HEK293T (cell line): ENCODE results near the gene COX6A2.
A peak's percentile ranks its signal among the peaks of the same experiment; 100 is the strongest.

ENCODE experiments used
- BHLHE40 ChIP-seq: fragments of 450-650 bp; IDR thresholded peaks from 2 replicates; pipeline ENCODE4 v1.6.1; 2016; ENCODE audit warnings: mild to moderate bottlenecking, moderate library complexity, borderline replicate concordance
- FOXA1 ChIP-seq: fragments of 450-650 bp; IDR thresholded peaks from 2 replicates; pipeline ENCODE4 v1.6.1; 2016; ENCODE audit warnings: mild to moderate bottlenecking
- FOXM1 ChIP-seq: fragments of 450-650 bp; IDR thresholded peaks from 2 replicates; pipeline ENCODE4 v1.6.1; 2017; ENCODE audit warnings: mild to moderate bottlenecking, borderline replicate concordance
- L3MBTL2 ChIP-seq: fragments of 450-650 bp; conservative IDR thresholded peaks from 2 replicates; pipeline ENCODE4 v1.6.1; 2016; ENCODE audit warnings: mild to moderate bottlenecking
- SP1 ChIP-seq: fragments of 450-650 bp; IDR thresholded peaks from 2 replicates; pipeline ENCODE4 v1.6.1; 2017
- TARDBP ChIP-seq: fragments of 450-650 bp; IDR thresholded peaks from 2 replicates; pipeline ENCODE4 v1.6.1; 2016

GRCh38 chr16:31404353-31405064 lies 23.7 kb downstream of the COX6A2 start:
- TF ChIP-seq FOXA1 = no peak
- TF ChIP-seq SP1 = no peak
- peak; percentile 53 for TF ChIP-seq L3MBTL2
- TF ChIP-seq FOXM1 = no peak
- no peak for TF ChIP-seq TARDBP
- TF ChIP-seq BHLHE40 = no peak
